D721Med (cell line): ENCODE results near the gene PLCD4.

Experiments
- DNase-seq: peaks from one replicate; pipeline ENCODE4 v3.0.0; 2011; ENCODE audit warnings: low spot score; ENCODE audit not compliant: insufficient read length
- FAIRE-seq: peaks from 2 replicates; lab custom pipeline; 2011; peaks lifted over from hg19 to GRCh38; lab: Jason Lieb, UNC
- TF ChIP-seq, protein P1 (sequence below): IDR thresholded peaks from 2 replicates; pipeline ENCODE4 v1.5.1; 2012; ENCODE audit warnings: mild to moderate bottlenecking, control low read depth; ENCODE audit not compliant: insufficient read depth; ENCODE audit errors: missing control alignments

Gene PLCD4

DNA sequence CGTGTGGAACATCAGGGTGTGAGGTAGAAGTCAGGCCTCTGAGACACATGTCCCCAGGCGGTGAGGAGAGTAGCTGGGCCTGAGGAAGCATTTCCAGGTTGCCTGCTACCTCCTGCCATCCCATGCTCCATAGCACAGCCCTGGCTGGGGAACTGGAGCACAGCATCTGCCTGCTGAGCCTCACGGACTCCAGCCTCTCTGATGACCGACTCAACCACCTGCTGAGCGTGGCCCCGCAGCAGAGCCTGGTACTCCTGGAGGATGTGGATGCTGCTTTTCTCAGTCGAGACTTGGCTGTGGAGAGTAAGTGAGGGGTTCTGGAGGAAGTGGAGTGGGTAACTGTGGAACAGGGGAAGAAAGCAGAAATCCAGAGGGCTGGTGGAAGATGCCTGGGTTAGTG, 54.7 kb downstream of the PLCD4 start:
- DNase-seq (no peak), FAIRE-seq (no peak)
- TF ChIP-seq, protein P1, sequence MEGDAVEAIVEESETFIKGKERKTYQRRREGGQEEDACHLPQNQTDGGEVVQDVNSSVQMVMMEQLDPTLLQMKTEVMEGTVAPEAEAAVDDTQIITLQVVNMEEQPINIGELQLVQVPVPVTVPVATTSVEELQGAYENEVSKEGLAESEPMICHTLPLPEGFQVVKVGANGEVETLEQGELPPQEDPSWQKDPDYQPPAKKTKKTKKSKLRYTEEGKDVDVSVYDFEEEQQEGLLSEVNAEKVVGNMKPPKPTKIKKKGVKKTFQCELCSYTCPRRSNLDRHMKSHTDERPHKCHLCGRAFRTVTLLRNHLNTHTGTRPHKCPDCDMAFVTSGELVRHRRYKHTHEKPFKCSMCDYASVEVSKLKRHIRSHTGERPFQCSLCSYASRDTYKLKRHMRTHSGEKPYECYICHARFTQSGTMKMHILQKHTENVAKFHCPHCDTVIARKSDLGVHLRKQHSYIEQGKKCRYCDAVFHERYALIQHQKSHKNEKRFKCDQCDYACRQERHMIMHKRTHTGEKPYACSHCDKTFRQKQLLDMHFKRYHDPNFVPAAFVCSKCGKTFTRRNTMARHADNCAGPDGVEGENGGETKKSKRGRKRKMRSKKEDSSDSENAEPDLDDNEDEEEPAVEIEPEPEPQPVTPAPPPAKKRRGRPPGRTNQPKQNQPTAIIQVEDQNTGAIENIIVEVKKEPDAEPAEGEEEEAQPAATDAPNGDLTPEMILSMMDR, result no peak

DNA sequence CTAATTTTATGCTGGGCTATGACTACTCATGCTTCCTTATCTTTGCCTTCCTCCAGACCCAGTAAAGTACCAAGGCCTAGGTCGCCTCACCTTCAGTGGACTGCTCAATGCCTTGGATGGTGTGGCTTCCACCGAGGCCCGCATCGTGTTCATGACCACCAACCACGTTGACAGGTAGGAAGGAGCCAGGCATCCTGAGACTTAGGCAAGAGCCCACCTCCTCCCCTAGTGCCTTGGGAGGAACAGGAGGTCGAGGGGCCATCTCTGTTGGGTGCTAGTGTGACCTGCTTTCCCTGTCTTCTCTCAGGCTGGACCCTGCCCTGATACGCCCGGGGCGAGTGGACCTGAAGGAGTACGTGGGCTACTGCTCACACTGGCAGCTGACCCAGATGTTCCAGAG, 55.1 kb downstream of the PLCD4 start:
- FAIRE-seq, result no peak
- TF ChIP-seq, protein P1, result no peak

DNA sequence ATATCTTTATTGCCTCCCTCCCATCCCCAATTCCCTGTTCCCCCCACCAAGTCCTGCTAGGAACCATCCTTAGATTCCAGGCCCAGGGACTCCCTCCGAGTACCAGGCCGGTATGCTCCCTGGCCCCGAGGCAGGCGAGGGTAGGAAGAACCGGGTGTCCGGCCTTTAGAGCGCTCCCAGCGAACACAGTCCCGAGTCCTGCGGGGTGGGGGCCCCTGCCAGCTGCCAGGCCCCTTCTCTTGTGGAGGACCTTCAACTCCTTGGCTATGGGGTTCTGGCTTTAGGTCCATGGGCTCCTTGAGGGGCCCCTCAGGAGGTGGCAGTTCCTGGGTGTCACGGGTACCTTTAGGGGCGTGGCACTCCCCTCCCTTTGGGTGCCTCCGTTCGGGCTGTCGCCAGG, 56.2 kb downstream of the PLCD4 start:
- TF ChIP-seq, protein P1, result no peak
- no peak for DNase-seq
- no peak for FAIRE-seq

More for the DNA sequence above, 55.1 kb downstream of the PLCD4 start:
- DNase-seq, result no peak

DNA sequence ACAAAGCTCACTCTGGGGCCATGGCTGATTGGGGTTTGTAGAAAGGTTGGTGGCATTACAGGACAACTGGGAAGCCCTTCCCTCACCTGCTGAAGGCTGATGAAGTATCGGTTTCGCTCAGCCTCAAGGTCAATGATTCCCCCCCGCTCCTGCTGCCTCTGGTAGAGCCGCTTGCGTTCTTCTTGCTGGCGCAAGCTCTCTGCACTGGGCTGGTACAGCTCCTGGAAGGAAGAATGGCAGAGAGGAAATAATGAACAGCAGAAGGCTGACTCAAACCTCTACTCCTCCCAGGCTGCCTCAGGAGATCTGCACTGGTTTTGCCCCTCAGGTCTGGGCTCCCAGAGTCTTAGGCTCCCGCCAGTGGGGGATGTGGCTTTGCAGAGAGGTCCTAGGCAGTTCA, 57.0 kb downstream of the PLCD4 start:
- no peak for DNase-seq
- FAIRE-seq, result no peak
- TF ChIP-seq, protein P1, result no peak

DNA sequence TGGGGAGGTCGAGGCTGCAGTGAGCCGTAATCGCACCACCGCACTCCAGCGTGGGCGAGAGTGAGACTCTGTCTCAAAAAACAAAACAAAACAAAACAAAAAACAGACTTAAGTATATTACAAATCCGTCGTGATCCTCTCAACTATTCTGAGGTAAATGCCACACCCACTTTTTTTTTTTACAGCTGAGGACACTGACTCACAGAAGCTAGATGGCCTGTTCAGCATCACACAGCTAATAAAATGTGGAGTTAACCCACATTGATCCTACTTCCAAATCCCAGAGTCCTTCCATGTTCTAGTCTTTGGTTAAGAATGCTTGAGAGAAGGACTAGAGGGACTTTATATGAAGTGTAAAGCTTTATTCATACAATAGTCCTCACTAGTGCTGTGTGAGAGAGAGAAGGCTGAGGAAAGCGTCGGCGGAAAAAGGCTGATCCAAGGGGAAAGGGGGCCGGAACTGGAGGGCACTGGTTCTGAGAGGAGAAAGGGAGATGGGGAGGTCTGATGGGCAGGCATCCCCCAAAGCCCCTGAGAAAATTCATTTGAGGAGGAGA, 63.5 kb downstream of the PLCD4 start:
- DNase-seq (no peak), FAIRE-seq (no peak)
- TF ChIP-seq, protein P1, result no peak

DNA sequence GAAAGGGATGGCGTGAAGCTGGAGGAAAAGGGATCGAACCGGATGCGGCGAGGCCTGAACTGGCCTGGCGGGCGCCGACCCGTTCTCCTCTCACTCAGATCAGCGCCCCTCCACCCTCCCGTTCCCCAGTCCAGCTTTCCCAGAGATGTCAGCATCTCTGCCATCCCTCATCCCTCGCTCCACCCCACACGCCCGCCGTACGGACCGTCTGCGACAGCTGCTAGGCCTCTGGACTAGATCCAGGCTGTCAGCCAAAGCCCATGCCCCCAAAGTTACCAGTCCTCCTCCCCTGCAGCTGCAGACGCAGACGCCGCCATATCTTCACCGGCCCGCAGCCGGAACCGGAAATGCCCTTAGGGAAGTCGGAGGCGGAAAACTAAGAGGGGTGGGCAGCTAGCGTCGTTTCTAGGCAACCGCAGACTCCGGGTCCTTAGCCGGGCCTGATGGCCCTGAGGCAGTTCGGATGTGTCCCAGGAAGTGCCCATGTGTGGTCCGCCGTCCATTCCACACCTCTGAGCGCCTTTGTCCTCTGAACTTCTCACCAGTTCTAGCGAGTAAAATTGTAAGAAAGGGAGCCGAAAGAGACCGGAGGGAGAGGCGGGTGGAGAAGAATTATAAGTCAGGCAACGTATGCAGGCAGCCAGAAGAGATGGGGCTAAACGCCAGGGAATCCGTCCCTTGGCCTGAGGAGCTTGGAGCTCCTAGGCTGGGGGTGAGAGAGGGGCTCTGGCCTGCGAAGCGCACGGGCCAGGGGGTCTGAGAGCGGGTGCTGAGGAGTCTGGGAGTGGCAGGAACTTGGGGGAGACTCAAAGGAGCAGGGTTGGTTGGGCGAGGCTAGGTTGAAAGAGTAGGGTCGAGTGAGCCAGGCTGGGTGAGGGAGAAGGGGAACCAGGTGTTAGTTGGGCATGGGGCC, 64.2 kb downstream of the PLCD4 start, which contains the start of the genes RNF25 and STK36:
Gene RNF25, minus strand, starts transcription at position 349 of the 913 bp plus-strand sequence. Its CDS starts 32 bp downstream, at position 317.
Gene STK36, plus strand, starts transcription at position 433 of the 913 bp plus-strand sequence. CDS start 744 bp downstream, outside the sequence.
- TF ChIP-seq, protein P1, result no peak
- FAIRE-seq, result no peak

More for the DNA sequence above, 64.2 kb downstream of the PLCD4 start, which contains the start of the genes RNF25 and STK36:
- peak; percentile 86 for DNase-seq
